Tongue (tissue), 2 donors: ENCODE results near the gene NOC3L. TPM values are rescaled to one million over a fixed set of nuclear protein-coding genes. Genes with fewer than 3 reads are reported as not detected.
A peak's percentile ranks its signal among the peaks of the same experiment; 100 is the strongest.
"Not testable (repeated sequence)": the region's sequence is repeated elsewhere in the genome, so short reads cannot be mapped to it uniquely, and the experiment has no call there.

Experiments used
- DNase-seq: peaks from one replicate; pipeline ENCODE4 v3.0.0-alpha.2; 2015
- total RNA-seq: library from RNA; depleted of rRNA; stranded (reverse); fragments of >200 nt; gene quantifications from one replicate; pipeline ENCODE4 v1.2.3, GENCODE V29; 2014

NOC3L gene
- total RNA-seq, 1 donor from 2014 or later = 26.5 TPM

- DNase-seq = no peak
Observed at GRCh38 chr10:94358480-94358879, 4.3 kb downstream of the NOC3L start.

GRCh38 chr10:94357193-94357592 lies 5.5 kb downstream of the NOC3L start:
- DNase-seq = no peak

GRCh38 chr10:94355841-94356240 lies 6.9 kb downstream of the NOC3L start:
- DNase-seq = no peak

GRCh38 chr10:94353336-94353735 lies 9.4 kb downstream of the NOC3L start:
- DNase-seq = no peak

- DNase-seq = no peak
Observed at GRCh38 chr10:94351089-94351488, 11.7 kb downstream of the NOC3L start.

- DNase-seq = not testable (repeated sequence)
Observed at GRCh38 chr10:94350500-94350899, 12.2 kb downstream of the NOC3L start.

- no peak for DNase-seq
Observed at GRCh38 chr10:94349327-94349726, 13.4 kb downstream of the NOC3L start.

GRCh38 chr10:94344522-94345122 lies 18.1 kb downstream of the NOC3L start:
- no peak for DNase-seq

- no peak for DNase-seq
Observed at GRCh38 chr10:94343151-94343550, 19.6 kb downstream of the NOC3L start.

- DNase-seq = no peak
Observed at GRCh38 chr10:94334857-94335256, 27.9 kb downstream of the NOC3L start.

- DNase-seq = no peak
Observed at GRCh38 chr10:94333051-94333450, 29.7 kb downstream of the NOC3L start.

GRCh38 chr10:94328613-94329012 lies 34.1 kb downstream of the NOC3L start:
- DNase-seq = no peak

- no peak for DNase-seq
Observed at GRCh38 chr10:94327649-94328048, 35.1 kb downstream of the NOC3L start.

GRCh38 chr10:94324609-94325233 lies 38.0 kb downstream of the NOC3L start:
- no peak for DNase-seq

- peak; percentile 87 for DNase-seq
Observed at GRCh38 chr10:94320285-94320914, 42.3 kb downstream of the NOC3L start.

- DNase-seq = no peak
Observed at GRCh38 chr10:94316560-94316959, 46.2 kb downstream of the NOC3L start.

- peak; percentile 88 for DNase-seq
Observed at GRCh38 chr10:94315975-94316464, 46.7 kb downstream of the NOC3L start.

- DNase-seq = peak; percentile 58
Observed at GRCh38 chr10:94315024-94315451, 47.7 kb downstream of the NOC3L start.

GRCh38 chr10:94310369-94310768 lies 52.4 kb downstream of the NOC3L start:
- DNase-seq = no peak

- no peak for DNase-seq
Observed at GRCh38 chr10:94308866-94309265, 53.9 kb downstream of the NOC3L start.

GRCh38 chr10:94307046-94307615 lies 55.6 kb downstream of the NOC3L start:
- no peak for DNase-seq

- no peak for DNase-seq
Observed at GRCh38 chr10:94303929-94304328, 58.8 kb downstream of the NOC3L start.

GRCh38 chr10:94300042-94300441 lies 62.7 kb downstream of the NOC3L start:
- DNase-seq = no peak
